Measurements from ENCODE around the gene CHST5. TPM values are rescaled to one million over a fixed set of nuclear protein-coding genes. Genes with fewer than 3 reads are reported as not detected.
"Not testable (repeated sequence)": the region's sequence is repeated elsewhere in the genome, so short reads cannot be mapped to it uniquely, and the experiment has no call there.

The CHST5 gene
- total RNA-seq, 1 donor from 2014 or later, result not detected

- Histone ChIP-seq H3K9me3 (no peaks in the 10 kb centered on the region), H3K4me3 (no peak overlapping the region), H3K36me3 (no peaks in the 10 kb centered on the region), H3K4me1 (no peaks in the 10 kb centered on the region), H3K27ac (no peak overlapping the region), H3K27me3 (no peaks in the 10 kb centered on the region)
- DNase-seq (ENCODE audit: low spot score in 2 of 2), result no peak
- intact Hi-C loops (cut with DNase I), result no loop called here
- TF ChIP-seq, protein P1, sequence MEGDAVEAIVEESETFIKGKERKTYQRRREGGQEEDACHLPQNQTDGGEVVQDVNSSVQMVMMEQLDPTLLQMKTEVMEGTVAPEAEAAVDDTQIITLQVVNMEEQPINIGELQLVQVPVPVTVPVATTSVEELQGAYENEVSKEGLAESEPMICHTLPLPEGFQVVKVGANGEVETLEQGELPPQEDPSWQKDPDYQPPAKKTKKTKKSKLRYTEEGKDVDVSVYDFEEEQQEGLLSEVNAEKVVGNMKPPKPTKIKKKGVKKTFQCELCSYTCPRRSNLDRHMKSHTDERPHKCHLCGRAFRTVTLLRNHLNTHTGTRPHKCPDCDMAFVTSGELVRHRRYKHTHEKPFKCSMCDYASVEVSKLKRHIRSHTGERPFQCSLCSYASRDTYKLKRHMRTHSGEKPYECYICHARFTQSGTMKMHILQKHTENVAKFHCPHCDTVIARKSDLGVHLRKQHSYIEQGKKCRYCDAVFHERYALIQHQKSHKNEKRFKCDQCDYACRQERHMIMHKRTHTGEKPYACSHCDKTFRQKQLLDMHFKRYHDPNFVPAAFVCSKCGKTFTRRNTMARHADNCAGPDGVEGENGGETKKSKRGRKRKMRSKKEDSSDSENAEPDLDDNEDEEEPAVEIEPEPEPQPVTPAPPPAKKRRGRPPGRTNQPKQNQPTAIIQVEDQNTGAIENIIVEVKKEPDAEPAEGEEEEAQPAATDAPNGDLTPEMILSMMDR (IDR thresholded peaks at IDR 0.05), result no peak
Observed at GRCh38 chr16:75527825-75528299, 8.0 kb downstream of the CHST5 start.

DNA sequence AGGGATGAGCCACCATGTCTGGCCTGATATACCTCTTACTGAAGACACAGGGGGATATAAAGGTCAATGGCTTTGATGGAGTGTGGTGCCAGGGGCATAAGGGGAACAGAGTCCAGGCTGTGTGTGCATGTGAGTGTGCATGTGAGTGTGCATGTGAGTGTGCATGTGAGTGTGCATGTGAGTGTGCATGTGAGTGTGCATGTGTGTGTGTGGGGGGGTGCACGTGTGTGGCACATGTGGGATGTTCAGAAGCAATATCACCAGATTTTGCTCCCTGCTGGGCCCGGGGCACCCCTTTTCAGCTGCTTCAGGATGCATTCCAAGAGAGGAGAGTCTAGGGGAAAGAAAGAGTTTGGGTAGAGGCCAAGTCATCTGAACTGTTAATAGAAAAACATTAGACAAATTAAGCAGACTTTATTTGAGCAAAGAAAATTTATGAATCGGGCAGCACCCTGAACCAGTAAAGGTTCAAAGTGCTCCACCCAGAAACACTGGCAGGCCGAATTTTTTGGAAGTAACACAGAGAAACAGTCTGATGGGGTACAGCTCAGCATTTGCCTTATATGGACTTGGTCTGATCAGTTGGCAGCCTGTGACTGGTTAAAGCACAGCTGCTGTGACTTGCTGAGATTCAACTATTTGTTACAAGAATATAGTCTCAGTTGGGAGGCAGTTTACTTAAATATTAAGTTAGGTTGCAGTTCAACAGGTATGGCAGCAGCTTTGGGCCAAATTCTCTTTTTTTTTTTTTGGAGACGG, 9.7 kb downstream of the CHST5 start:
- H3K27me3 ChIP-seq, result no peaks in the 10 kb centered on the region
- H3K27ac ChIP-seq, result no peak overlapping the region
- H3K4me1 ChIP-seq, result no peaks in the 10 kb centered on the region
- no peaks in the 10 kb centered on the region for H3K9me3 ChIP-seq
- intact Hi-C loops (cut with DNase I), result no loop called here
- no peak overlapping the region for H3K4me3 ChIP-seq
- no peaks in the 10 kb centered on the region for H3K36me3 ChIP-seq
- no peak for DNase-seq (ENCODE audit: low spot score in 2 of 2)
- TF ChIP-seq, protein P1 (IDR thresholded peaks at IDR 0.05), result no peak

GRCh38 chr16:75519175-75519574, 16.7 kb downstream of the CHST5 start:
- DNase-seq (ENCODE audit: low spot score in 2 of 2), result no peak
- no peak overlapping the region for H3K4me3 ChIP-seq
- intact Hi-C loops (cut with DNase I), result no loop called here
- H3K27ac ChIP-seq, result no peak overlapping the region
- peaks cover 0 to 3% of the 10 kb centered on the region in 2 donors for H3K4me1 ChIP-seq
- H3K9me3 ChIP-seq, result no peaks in the 10 kb centered on the region
- H3K27me3 ChIP-seq, result no peaks in the 10 kb centered on the region
- no peaks in the 10 kb centered on the region for H3K36me3 ChIP-seq
- TF ChIP-seq, protein P1 (IDR thresholded peaks at IDR 0.05), result no peak

- H3K27ac ChIP-seq, result peak overlapping the region; percentile 93 to 98
- peak overlapping the region; percentile 82 to 100 for H3K4me3 ChIP-seq
- not testable (repeated sequence) for H3K9me3 ChIP-seq; H3K4me1 ChIP-seq; DNase-seq (ENCODE audit: low spot score in 2 of 2); H3K36me3 ChIP-seq; H3K27me3 ChIP-seq
- intact Hi-C loops (cut with DNase I), result loop anchor here (2.0 kb wide), 3 partner anchors 22 to 74 kb away; partner anchors contain the start of genes CHST6 and GABARAPL2
Observed at GRCh38 chr16:75516189-75516966, 19.5 kb downstream of the CHST5 start.

- Histone ChIP-seq H3K27ac (no peak overlapping the region), H3K27me3 (no peaks in the 10 kb centered on the region), H3K4me1 (peaks cover 0 to 3% of the 10 kb centered on the region in 2 donors), H3K4me3 (no peak overlapping the region), H3K36me3 (no peaks in the 10 kb centered on the region), H3K9me3 (no peaks in the 10 kb centered on the region)
- TF ChIP-seq, protein P1 (IDR thresholded peaks at IDR 0.05), result no peak
- intact Hi-C loops (cut with DNase I), result no loop called here
- DNase-seq (ENCODE audit: low spot score in 2 of 2), result no peak
Observed at GRCh38 chr16:75514296-75514695, 21.6 kb downstream of the CHST5 start.

DNA sequence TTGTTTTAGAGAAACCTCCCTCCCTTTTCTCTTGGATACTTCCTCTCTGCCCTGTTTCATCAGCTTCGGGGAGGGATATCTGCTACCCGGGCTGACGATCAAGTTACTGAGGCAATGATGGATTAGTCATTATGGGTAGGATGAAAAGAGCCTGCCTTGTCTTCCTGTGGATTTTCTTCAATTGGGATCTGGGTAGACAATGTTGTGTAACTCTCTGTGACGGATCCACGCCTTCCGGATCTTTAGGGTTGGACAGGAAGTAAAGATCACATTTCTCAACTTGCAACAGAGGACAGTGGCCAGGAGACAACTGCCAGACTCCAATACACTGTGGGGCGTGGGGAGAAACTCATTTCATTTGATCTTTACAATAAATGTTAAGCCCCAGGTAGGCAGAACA, 29.3 kb downstream of the CHST5 start:
- TF ChIP-seq, protein P1 (IDR thresholded peaks at IDR 0.05), result no peak
- Histone ChIP-seq H3K4me1 (peaks cover under 1 to 5% of the 10 kb centered on the region in 2 donors), H3K4me3 (no peak overlapping the region), H3K9me3 (no peaks in the 10 kb centered on the region), H3K27me3 (no peaks in the 10 kb centered on the region), H3K27ac (no peak overlapping the region), H3K36me3 (no peaks in the 10 kb centered on the region)
- intact Hi-C loops (cut with DNase I), result no loop called here
- peak in 1 of 2 donors; percentile 72 for DNase-seq (ENCODE audit: low spot score in 2 of 2)
